Cerebellar cortex (tissue), 1 donor: Measurements from ENCODE around the gene UCN3.
"Not testable (repeated sequence)": the region's sequence is repeated elsewhere in the genome, so short reads cannot be mapped to it uniquely, and the experiment has no call there.

ENCODE experiments used
- DNase-seq: peaks from one replicate; pipeline ENCODE4 v3.0.0-alpha.2; 2015; ENCODE audit warnings: low spot score

The UCN3 gene

DNA sequence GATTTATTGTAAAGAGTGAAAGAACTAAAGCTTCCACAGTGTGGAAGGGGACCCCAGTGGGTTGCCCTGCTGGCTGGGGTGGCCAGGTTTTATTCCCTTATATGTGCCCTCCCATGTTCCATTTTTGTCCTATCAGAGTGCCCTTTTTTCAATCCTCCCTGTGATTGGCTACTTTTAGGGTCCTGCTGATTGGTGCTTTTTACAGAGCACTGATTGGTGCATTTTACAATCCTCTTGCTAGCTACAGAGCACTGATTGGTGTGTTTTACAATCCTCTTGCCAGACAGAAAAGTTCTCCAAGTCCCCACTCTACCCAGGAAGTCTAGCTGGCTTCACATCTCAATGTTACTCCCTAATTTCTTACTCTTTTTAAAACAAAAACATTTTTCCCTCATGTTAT lies 46.0 kb downstream of the UCN3 start:
- not testable (repeated sequence) for DNase-seq

DNA sequence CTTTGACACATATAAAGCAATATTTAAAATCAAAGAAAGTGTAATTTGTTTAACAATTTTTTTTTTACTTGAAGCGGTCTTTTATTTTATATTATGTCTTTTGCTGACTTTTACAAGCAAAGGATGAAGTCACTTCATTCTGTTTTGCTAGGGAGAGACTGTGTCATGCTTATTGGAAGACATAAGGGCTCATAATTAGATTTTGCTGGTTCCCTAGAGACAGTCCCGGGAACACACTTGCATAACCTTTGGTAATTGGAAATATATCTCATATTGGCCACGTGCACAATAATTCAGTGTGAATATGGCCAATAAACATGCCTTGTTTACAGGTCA lies 47.1 kb downstream of the UCN3 start:
- no peak for DNase-seq

DNA sequence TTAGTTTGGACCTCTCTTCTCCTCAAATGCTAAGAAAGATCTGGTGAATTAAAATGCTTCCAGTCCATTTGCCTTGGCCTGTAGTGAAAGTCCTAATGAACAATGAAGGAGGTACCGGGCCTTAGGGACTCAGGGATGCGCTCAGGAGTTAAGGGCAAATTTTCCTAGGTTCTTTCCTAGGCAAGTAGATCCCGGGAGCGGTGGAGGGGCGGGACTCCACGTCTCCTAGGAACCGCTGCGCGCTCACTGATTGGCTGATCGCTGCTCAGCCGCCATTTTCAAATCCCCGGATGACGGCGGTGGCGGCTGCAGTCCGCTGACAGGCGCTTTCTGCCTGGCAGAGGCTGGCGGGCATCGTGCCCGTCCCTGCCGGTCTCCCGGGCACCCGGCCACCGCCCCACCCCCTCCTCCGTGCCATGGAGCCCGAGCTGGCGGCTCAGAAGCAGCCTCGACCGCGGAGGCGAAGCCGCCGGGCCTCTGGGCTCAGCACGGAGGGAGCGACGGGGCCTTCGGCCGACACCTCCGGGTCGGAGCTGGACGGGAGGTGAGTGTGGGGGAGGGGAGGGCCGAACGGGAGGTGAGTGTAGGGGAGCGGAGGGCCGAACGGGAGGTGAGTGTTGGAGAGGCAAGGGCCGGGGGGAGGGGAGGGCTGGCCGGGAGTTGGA lies 47.6 kb downstream of the UCN3 start, which contains the start of gene NET1:
Gene NET1 (plus strand): TSS at position 281 of the 665 bp plus-strand sequence. CDS start 136 bp downstream, at position 417.
- peak; percentile 95 for DNase-seq

DNA sequence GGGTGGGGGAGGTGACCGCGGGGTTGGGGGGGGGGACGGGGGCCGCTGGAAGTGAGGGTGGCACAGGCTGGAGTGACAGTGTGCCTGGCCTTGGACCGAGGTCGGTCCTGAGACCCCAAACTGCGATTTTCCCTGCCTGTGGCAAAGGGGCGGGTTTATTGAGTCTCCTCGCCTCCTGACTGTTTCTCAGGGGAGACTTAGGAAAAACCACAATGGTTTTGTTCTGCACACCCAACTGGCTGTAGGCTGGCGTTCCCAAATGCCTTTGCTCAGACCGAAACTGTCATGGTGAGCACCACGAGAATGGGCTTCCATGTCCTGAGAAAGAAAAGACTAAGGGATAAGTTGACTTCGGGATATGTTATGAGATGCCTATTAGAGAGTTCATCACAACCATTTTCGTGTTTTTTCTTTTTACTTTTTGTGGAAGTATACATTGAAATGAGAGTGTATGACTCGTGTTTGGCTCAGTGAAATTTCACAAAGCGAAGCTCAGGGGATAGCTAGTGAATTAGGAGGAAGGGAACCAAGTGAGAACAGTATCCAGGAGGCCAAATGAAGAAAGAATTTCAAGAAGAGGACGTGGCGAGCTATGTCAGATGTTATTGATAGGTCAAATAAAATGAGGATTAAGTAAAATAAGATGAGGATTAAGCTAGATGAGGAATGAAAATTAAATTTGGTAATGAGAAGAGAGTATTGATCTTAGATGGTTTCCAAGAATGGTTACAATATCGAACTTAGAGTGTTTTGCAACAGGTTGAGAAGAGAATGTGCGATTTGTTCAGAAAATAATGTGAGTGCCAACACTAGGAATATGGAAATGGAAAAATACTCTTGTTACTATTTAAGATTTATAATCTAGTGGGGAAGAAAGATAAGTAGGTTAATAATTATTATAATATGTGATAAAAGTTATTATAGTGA lies 48.5 kb downstream of the UCN3 start:
- peak; percentile 65 for DNase-seq

DNA sequence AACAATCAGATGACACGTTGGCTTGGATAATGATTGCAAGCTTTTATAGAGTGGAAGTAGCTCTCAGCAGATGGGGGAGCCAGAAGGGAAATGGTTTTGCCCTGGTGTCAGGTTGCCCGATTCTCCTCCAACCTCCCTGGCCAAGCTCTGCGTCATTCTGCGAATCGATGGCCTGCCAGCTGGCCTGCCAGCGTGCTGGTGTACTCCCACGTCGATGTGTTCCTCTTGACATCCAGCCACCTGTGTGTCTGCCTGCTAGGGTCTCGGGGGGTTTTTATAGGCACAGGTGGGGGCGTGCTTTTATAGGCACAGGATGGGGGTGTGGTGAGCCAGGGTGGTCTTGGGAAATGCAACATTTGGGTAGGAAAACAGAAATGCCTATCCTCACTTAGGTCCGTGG lies 52.2 kb downstream of the UCN3 start:
- DNase-seq: peak; percentile 89

DNA sequence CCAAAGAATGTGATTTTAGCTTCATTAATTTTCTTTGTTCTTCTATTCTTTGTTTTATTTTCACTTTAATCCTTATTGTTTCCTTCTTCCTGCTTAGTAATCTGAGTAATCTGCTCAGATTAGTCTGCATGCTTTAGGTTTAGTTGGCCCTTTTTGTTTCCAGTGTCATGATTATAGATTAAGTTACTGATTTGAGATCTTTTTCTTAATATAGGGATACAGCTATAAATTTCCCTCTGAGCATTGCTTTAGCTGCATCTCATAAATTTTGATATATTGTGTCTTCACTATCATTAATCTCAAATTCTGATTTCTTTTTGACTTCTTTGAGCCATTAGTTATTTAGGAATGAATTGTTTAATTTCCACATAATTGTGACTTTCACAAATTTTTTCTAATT lies 53.8 kb downstream of the UCN3 start:
- DNase-seq: no peak

DNA sequence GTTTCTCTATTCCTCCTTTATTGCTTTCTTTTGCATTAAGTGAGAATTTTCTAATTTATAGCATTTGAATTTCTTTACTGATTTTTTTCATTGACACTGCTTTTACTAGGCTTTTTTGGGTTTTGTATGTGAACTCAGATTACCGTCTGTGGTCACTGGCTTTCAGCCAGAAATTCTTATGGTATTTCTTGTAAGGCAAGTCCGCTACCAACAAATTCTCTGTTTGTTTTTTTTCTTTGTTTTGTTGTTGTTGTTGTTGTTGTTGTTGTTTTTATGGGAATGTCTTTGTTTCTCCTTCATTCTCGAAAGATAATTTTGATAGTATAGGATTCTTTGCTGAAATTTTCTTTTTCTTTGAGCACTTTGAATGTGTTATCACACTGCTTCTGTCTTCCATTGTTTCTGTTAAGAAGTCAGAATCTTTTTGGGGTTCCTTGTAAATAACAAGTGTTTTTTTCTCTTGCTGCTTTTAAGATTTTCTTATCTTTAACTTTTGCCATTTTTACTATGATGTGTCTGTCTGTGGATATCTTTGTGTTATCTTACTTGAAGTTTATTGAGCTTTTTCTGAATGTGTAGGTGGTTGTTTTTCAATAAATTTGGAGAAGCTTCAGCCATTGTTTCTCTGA lies 54.8 kb downstream of the UCN3 start:
- DNase-seq: no peak

DNA sequence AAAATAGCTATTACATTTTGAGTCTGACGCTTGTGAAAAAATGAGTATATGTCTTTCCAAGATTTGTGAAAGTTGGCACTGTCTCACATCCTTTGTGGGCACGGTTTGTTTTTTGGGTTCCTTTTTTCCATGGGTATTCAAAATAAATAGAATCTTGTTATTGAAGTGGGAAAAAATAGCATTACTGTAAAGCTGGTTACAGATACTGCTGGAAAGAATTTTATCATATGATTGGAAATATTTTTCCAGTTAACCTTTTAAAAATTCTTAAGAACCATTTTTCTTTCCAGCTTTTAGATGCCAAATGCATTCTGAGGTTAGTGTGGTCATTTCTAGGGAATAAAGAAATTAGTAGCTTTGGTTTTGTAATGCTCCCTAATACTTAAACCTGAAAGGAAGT lies 59.0 kb downstream of the UCN3 start:
- DNase-seq: no peak
